ENCODE data around the gene MRPS27.

Gene MRPS27

DNA sequence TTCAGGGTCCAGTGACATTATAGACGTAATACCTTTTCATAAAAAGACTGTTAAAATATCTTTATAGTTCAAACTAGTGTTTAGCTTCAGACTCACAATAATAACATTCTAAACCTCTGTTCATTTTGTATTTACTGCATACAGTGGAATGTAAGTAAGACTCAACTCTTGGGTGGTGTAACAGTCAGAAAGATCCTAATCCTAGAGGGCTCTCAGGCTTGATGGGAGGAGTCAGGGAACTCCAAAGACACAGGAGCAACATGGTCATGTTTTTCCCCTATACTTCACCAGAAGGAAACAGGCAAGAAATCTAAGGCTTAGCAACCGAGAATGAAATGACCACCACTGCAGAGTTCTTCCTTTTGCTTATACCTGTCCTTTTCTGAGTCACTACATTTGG, 82.6 kb downstream of the MRPS27 start:
- TF ChIP-seq, protein P1, sequence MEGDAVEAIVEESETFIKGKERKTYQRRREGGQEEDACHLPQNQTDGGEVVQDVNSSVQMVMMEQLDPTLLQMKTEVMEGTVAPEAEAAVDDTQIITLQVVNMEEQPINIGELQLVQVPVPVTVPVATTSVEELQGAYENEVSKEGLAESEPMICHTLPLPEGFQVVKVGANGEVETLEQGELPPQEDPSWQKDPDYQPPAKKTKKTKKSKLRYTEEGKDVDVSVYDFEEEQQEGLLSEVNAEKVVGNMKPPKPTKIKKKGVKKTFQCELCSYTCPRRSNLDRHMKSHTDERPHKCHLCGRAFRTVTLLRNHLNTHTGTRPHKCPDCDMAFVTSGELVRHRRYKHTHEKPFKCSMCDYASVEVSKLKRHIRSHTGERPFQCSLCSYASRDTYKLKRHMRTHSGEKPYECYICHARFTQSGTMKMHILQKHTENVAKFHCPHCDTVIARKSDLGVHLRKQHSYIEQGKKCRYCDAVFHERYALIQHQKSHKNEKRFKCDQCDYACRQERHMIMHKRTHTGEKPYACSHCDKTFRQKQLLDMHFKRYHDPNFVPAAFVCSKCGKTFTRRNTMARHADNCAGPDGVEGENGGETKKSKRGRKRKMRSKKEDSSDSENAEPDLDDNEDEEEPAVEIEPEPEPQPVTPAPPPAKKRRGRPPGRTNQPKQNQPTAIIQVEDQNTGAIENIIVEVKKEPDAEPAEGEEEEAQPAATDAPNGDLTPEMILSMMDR (IDR thresholded peaks at IDR 0.05) = no peak
- Histone ChIP-seq H3K4me3 (no peak overlapping the region), H3K27ac (no peak overlapping the region)
- no peak for DNase-seq (ENCODE audit: low spot score)

DNA sequence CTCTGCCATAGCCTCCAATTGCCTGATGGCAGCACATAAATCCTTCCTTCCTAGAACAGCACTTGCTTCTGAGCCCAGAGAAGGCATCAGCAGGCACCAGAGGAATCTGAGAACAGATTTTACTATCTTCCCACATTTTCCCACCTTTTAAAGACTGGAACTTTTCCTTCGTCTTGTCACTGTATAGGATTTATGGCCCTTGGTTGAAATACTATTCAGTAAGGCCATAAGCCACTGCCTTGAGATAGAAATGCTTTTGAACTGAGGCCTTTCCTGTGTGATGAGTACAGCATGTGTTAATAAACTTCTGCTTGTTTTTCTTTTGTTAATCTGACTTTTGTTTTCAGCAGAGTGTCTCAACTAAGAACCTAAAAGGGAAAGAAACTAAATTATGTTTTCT, 84.3 kb downstream of the MRPS27 start:
- TF ChIP-seq, protein P1 (IDR thresholded peaks at IDR 0.05) = no peak
- DNase-seq (ENCODE audit: low spot score) = no peak
- Histone ChIP-seq H3K27ac (no peak overlapping the region), H3K4me3 (no peak overlapping the region)

DNA sequence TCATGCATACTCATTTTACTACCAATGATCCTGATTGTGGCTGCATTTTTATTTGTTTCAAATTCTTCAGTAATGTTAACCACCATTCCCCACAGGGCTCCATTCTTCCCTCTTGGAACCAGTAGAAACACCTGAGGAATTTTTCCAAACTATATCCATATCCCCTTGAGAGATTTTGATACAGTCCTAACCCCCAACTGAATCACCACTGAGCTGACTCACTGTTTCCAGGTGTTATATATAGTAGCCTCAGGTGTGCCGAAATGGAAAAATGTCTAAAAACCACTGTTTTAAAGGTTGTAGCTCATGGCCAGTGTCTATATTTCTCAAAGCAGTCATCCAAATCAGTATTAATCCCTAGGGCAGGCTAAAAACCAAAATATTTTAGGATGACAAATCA, 85.2 kb downstream of the MRPS27 start:
- peak overlapping the region in 1 of 2 donors; percentile 47 for H3K27ac ChIP-seq
- TF ChIP-seq, protein P1 (IDR thresholded peaks at IDR 0.05) = no peak
- no peak overlapping the region for H3K4me3 ChIP-seq
- no peak for DNase-seq (ENCODE audit: low spot score)

DNA sequence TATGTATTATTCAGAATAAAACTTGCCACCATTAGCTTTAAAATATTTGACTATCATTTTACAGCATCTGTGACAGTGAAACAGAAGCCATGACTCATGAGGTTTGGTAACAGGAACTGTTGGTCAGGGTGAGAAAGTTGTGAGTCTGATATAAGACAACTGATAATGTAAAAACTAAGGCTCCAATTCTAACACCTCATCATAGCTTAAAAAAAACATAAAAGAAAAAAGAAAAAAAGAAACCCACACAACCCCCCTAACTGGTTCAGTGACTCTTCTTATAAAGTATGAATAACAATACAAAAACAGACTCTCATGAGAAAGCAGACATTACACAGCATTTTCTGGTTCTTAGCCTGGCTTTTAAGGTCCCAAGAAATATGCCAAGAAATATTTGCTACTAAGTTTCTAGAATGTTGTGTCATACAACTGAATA, 85.8 kb downstream of the MRPS27 start:
- Histone ChIP-seq H3K4me3 (no peak overlapping the region), H3K27ac (no peak overlapping the region)
- DNase-seq (ENCODE audit: low spot score) = no peak
- TF ChIP-seq, protein P1 (IDR thresholded peaks at IDR 0.05) = no peak

DNA sequence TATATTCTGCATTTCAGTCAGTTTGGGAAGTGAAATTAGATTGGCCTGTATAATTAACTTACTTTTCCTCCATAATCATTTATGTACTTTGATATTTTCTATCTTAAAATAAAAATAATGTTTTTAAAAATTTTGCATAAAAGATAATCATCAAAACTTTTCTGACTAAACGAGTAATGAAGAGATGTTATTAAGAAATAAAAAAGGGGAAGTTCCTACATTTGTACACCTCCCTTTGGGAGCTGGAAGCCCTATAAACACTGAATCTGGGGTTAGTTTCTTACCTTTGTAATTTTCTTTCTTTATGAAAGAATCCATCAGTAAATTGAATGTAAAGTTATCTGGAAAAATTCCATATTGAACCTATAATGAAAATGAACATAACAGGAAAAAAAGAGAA, 86.2 kb downstream of the MRPS27 start:
- TF ChIP-seq, protein P1 (IDR thresholded peaks at IDR 0.05) = no peak
- Histone ChIP-seq H3K4me3 (no peak overlapping the region), H3K27ac (no peak overlapping the region)
- no peak for DNase-seq (ENCODE audit: low spot score)

DNA sequence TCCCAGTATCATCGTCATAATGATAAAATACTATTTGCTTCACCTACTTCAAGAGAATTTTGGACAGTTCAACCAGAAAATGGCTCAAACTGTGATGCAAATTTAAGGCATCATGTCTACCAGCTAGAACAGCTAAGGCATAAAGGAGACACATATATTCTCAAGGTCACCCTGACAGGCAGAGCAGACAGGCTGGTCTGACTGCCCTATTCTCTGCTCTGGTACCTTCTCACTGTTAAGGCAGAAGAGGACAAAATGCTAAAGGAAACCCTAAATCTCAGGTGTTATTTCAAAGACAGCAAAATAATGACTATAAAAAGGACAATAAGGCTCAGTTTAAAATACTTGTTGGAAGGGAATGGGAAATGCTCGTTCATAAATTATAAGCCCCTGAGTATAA, 87.2 kb downstream of the MRPS27 start:
- no peak for DNase-seq (ENCODE audit: low spot score)
- TF ChIP-seq, protein P1 (IDR thresholded peaks at IDR 0.05) = no peak
- H3K27ac ChIP-seq = no peak overlapping the region
- H3K4me3 ChIP-seq = no peak overlapping the region

DNA sequence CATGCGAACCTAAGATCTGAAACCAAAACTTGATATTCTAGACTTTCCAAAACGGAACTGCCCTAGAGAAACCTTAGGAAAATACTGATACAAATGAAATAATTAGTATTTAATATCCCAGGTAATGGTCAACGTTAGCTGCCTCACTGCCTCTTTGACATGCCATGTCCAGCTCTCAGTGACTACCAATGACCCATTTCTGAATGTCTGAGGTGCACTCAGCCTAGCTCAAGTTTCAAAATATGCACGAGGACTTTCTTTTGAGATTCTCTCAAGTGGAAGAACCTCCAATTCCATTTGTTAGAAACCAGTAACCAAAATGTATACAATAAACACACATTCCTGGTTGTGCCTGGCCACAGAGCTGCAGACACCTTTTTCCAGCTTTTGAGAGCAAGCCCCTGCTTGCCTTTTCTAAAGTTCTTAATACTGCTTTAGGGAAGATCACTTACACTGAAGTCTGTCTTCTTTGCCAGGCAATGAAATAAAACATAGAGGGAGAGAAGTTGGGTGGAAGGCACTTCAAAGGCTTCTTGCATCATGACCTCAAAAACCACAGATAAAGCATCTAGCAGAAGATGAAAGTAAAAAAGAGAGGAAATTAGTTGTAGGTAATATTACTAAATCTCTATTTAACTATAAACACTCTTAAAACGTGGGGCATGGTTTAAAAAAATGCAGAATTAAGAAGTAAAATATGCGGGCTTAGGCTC, 87.9 kb downstream of the MRPS27 start:
- DNase-seq (ENCODE audit: low spot score) = no peak
- Histone ChIP-seq H3K27ac (no peak overlapping the region), H3K4me3 (no peak overlapping the region)
- TF ChIP-seq, protein P1 (IDR thresholded peaks at IDR 0.05) = no peak

Measured in coronary artery (tissue), 2 donors.